ENCODE data around the gene NEUROD2. TPM values are rescaled to one million over a fixed set of nuclear protein-coding genes. Genes with fewer than 3 reads are reported as not detected.

Gene NEUROD2
- total RNA-seq, 3 donors from 2014 or later, result 0.05 TPM; not detected in 2

- Histone ChIP-seq H3K36me3 (ENCODE audit: low read depth) (no peaks in the 10 kb centered on the region), H3K4me1 (ENCODE audit: low read depth) (peaks cover 23% of the 10 kb centered on the region), H3K9me3 (no peaks in the 10 kb centered on the region), H3K4me3 (no peak overlapping the region)
- TF ChIP-seq CTCF (IDR thresholded peaks at IDR 0.05), result no peak
- ATAC-seq, result no peak
- intact Hi-C loops (cut with DNase I, micrococcal nuclease), result no loop called here
- DNase-seq, result no peak
Measured at GRCh38 chr17:39601758-39602532, 5.8 kb downstream of the NEUROD2 start.

- no peak for ATAC-seq
- no peak overlapping the region for H3K4me3 ChIP-seq
- intact Hi-C loops (cut with DNase I, micrococcal nuclease), result no loop called here
- no peak for DNase-seq
- TF ChIP-seq CTCF (IDR thresholded peaks at IDR 0.05), result no peak
- peaks cover 15% of the 10 kb centered on the region for H3K4me1 ChIP-seq (ENCODE audit: low read depth)
- no peaks in the 10 kb centered on the region for H3K36me3 ChIP-seq (ENCODE audit: low read depth)
- no peaks in the 10 kb centered on the region for H3K9me3 ChIP-seq
Measured at GRCh38 chr17:39600997-39601597, 6.6 kb downstream of the NEUROD2 start.

- DNase-seq (no peak), ATAC-seq (no peak)
- intact Hi-C loops (cut with DNase I, micrococcal nuclease), result no loop called here
- H3K4me3 ChIP-seq, result no peak overlapping the region
- H3K36me3 ChIP-seq (ENCODE audit: low read depth), result no peaks in the 10 kb centered on the region
- TF ChIP-seq CTCF (IDR thresholded peaks at IDR 0.05), result no peak
- H3K9me3 ChIP-seq, result no peaks in the 10 kb centered on the region
- peaks cover 8% of the 10 kb centered on the region for H3K4me1 ChIP-seq (ENCODE audit: low read depth)
Measured at GRCh38 chr17:39600288-39600996, 7.3 kb downstream of the NEUROD2 start.

GRCh38 chr17:39599665-39600231 lies 8.0 kb downstream of the NEUROD2 start:
- Histone ChIP-seq H3K4me3 (no peak overlapping the region), H3K9me3 (no peaks in the 10 kb centered on the region), H3K36me3 (ENCODE audit: low read depth) (no peaks in the 10 kb centered on the region), H3K4me1 (ENCODE audit: low read depth) (peaks cover 7% of the 10 kb centered on the region)
- no peak for TF ChIP-seq CTCF (IDR thresholded peaks at IDR 0.05)
- intact Hi-C loops (cut with DNase I, micrococcal nuclease), result no loop called here
- ATAC-seq, result no peak
- DNase-seq, result no peak

- H3K4me3 ChIP-seq, result no peak overlapping the region
- intact Hi-C loops (cut with DNase I, micrococcal nuclease), result no loop called here
- ATAC-seq, result no peak
Measured at GRCh38 chr17:39599004-39599664, 8.6 kb downstream of the NEUROD2 start.

More at GRCh38 chr17:39599004-39599664, 8.6 kb downstream of the NEUROD2 start:
- no peak for DNase-seq
- H3K9me3 ChIP-seq, result no peaks in the 10 kb centered on the region
- TF ChIP-seq CTCF (IDR thresholded peaks at IDR 0.05), result no peak
- H3K36me3 ChIP-seq (ENCODE audit: low read depth), result no peaks in the 10 kb centered on the region
- peaks cover 7% of the 10 kb centered on the region for H3K4me1 ChIP-seq (ENCODE audit: low read depth)
